ENCODE data around the gene DUSP1. TPM values are rescaled to one million over a fixed set of nuclear protein-coding genes. Genes with fewer than 3 reads are reported as not detected.
A peak's percentile ranks its signal among the peaks of the same experiment; 100 is the strongest.

DUSP1 gene
- total RNA-seq, 1 donor from 2014 or later, result 50.9 TPM

- peak overlapping the region; percentile 92 for H3K4me3 Mint-ChIP-seq
- peak overlapping the region; percentile 99 for H3K27ac Mint-ChIP-seq
- peak; percentile 86 for DNase-seq (ENCODE audit: extremely low spot score, unreplicated experiment)
- peaks cover 28% of the 10 kb centered on the region for H3K36me3 Mint-ChIP-seq
- no peaks in the 10 kb centered on the region for H3K27me3 Mint-ChIP-seq
- H3K9me3 Mint-ChIP-seq, result no peaks in the 10 kb centered on the region
- TF ChIP-seq, protein P1, sequence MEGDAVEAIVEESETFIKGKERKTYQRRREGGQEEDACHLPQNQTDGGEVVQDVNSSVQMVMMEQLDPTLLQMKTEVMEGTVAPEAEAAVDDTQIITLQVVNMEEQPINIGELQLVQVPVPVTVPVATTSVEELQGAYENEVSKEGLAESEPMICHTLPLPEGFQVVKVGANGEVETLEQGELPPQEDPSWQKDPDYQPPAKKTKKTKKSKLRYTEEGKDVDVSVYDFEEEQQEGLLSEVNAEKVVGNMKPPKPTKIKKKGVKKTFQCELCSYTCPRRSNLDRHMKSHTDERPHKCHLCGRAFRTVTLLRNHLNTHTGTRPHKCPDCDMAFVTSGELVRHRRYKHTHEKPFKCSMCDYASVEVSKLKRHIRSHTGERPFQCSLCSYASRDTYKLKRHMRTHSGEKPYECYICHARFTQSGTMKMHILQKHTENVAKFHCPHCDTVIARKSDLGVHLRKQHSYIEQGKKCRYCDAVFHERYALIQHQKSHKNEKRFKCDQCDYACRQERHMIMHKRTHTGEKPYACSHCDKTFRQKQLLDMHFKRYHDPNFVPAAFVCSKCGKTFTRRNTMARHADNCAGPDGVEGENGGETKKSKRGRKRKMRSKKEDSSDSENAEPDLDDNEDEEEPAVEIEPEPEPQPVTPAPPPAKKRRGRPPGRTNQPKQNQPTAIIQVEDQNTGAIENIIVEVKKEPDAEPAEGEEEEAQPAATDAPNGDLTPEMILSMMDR (conservative IDR thresholded peaks at IDR 0.05), result peak; percentile 97
- H3K4me1 Mint-ChIP-seq (ENCODE audit: unreplicated experiment), result peaks cover 30% of the 10 kb centered on the region
Observed at GRCh38 chr5:172772112-172772906, 1.3 kb upstream of the DUSP1 start.

DNA sequence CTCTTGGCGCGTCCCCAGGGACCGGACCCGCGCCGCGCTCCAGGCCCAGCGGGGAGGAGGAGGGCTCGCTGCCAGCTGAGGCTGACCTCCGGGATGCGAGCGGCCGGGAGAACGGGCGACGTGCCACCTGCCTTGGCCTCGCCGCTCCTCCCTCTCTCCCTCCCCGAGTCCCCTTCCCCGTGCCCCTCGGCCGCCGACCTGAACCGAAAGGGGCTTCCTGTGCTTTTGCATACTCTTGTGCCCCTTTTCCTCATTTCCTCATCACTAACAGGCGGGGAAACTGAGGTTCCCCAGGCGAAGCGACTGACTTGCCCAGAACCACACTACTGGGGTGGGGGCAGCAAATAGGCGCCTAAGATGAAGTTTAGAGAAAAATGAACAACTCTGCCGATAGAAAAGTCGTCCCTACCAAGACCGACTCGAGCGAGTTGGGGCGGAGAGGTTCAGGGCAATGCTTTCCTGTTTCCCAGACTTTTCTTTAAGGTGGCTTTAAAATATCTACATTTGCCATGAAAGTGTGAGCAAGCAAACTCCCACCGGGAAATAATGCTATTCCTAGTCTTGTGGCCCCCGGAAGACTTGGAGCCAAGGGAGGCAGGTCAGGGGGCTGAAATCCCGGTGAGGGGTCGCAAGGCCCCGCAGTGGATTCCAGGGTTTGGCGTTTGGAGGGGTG, 580 bp upstream of the DUSP1 start:
- TF ChIP-seq, protein P1 (conservative IDR thresholded peaks at IDR 0.05), result no peak
- no peak for DNase-seq (ENCODE audit: extremely low spot score, unreplicated experiment)
- H3K4me3 Mint-ChIP-seq, result peak overlapping the region; percentile 92
- H3K36me3 Mint-ChIP-seq, result peaks cover 28% of the 10 kb centered on the region
- no peaks in the 10 kb centered on the region for H3K9me3 Mint-ChIP-seq
- peaks cover 35% of the 10 kb centered on the region for H3K4me1 Mint-ChIP-seq (ENCODE audit: unreplicated experiment)
- no peaks in the 10 kb centered on the region for H3K27me3 Mint-ChIP-seq
- H3K27ac Mint-ChIP-seq, result peak overlapping the region; percentile 99

GRCh38 chr5:172770374-172770674, 671 bp downstream of the DUSP1 start:
- Mint-ChIP-seq H3K36me3 (peaks cover 28% of the 10 kb centered on the region), H3K27ac (peak overlapping the region; percentile 99), H3K4me1 (ENCODE audit: unreplicated experiment) (peaks cover 47% of the 10 kb centered on the region), H3K4me3 (peak overlapping the region; percentile 96), H3K9me3 (no peaks in the 10 kb centered on the region), H3K27me3 (no peaks in the 10 kb centered on the region)
- no peak for DNase-seq (ENCODE audit: extremely low spot score, unreplicated experiment)
- TF ChIP-seq, protein P1 (conservative IDR thresholded peaks at IDR 0.05), result no peak

- Mint-ChIP-seq H3K9me3 (no peaks in the 10 kb centered on the region), H3K4me3 (peak overlapping the region; percentile 96), H3K36me3 (peaks cover 28% of the 10 kb centered on the region), H3K4me1 (ENCODE audit: unreplicated experiment) (peaks cover 53% of the 10 kb centered on the region), H3K27ac (peak overlapping the region; percentile 99), H3K27me3 (no peaks in the 10 kb centered on the region)
- DNase-seq (ENCODE audit: extremely low spot score, unreplicated experiment), result no peak
- TF ChIP-seq, protein P1 (conservative IDR thresholded peaks at IDR 0.05), result no peak
Observed at GRCh38 chr5:172769616-172770373, 1.2 kb downstream of the DUSP1 start.

- Mint-ChIP-seq H3K27ac (peak overlapping the region; percentile 99), H3K36me3 (peaks cover 28% of the 10 kb centered on the region), H3K4me3 (peak overlapping the region; percentile 96), H3K27me3 (no peaks in the 10 kb centered on the region), H3K9me3 (no peaks in the 10 kb centered on the region), H3K4me1 (ENCODE audit: unreplicated experiment) (peaks cover 51% of the 10 kb centered on the region)
- no peak for DNase-seq (ENCODE audit: extremely low spot score, unreplicated experiment)
- TF ChIP-seq, protein P1 (conservative IDR thresholded peaks at IDR 0.05), result no peak
Observed at GRCh38 chr5:172769342-172769615, 1.7 kb downstream of the DUSP1 start.

Data from type B pancreatic cell (in vitro differentiated cells).